Activated CD4-positive, alpha-beta T cell treated with anti-CD3 and anti-CD28 coated beads, Interleukin-2, amount 10 ng/mL, durations not matched to agents 7 days and 5 days (primary cell): Measurements from ENCODE around the gene GIMAP6. TPM values are rescaled to one million over a fixed set of nuclear protein-coding genes. Genes with fewer than 3 reads are reported as not detected.

Source experiments
- total RNA-seq, 2 experiments: library from RNA; stranded (reverse); gene quantifications; one replicate each; pipeline ENCODE4 v1.2.3, GENCODE V29; 2021

Gene GIMAP6
- total RNA-seq, 2 experiments from 2014 or later, result 105 to 109 TPM

Other genes with a start within 250 kb of the GIMAP6 start
- gene GIMAP8, start 181.8 kb downstream of the GIMAP6 start, total RNA-seq, result 10 to 100 TPM; 35.9 to 36.3 TPM
- gene GIMAP7, start 117.5 kb downstream of the GIMAP6 start, total RNA-seq, result 100 to 1,000 TPM; 239 to 244 TPM
- 100 to 1,000 TPM; 311 to 335 TPM for gene GIMAP4, start 65.0 kb downstream of the GIMAP6 start, total RNA-seq
- 100 to 1,000 TPM in 1 of 2 experiments, 10 to 100 TPM in 1; 97.7 to 102 TPM for gene GIMAP2, start 53.3 kb upstream of the GIMAP6 start, total RNA-seq
- gene GIMAP1, start 84.2 kb upstream of the GIMAP6 start, total RNA-seq, result 10 to 100 TPM; 18.1 to 19.6 TPM
- gene GIMAP5, start 105.0 kb upstream of the GIMAP6 start, total RNA-seq, result 100 to 1,000 TPM; 111 to 149 TPM
- not detected for gene TMEM176B, start 168.0 kb upstream of the GIMAP6 start, total RNA-seq
- gene TMEM176A, start 168.4 kb upstream of the GIMAP6 start, total RNA-seq, result not detected
- gene AOC1, start 220.1 kb upstream of the GIMAP6 start, total RNA-seq, result not detected